HUES48 (cell line): ENCODE measurements around the gene PAXX.

Source experiments
- H3K27ac ChIP-seq: one replicate; pipeline ENCODE4 v1.7.0; 2013; ENCODE audit warnings: low read depth, low read length, inconsistent platforms
- H3K27me3 ChIP-seq: 2 replicates; pipeline ENCODE4 v1.6.1; 2013; ENCODE audit warnings: mild to moderate bottlenecking, low read length; ENCODE audit not compliant: control insufficient read depth, insufficient read depth
- H3K36me3 ChIP-seq: 2 replicates; pipeline ENCODE4 v1.6.1; 2013; ENCODE audit warnings: low read length; ENCODE audit not compliant: control insufficient read depth, insufficient read depth
- H3K4me1 ChIP-seq: 2 replicates; pipeline ENCODE4 v1.6.1; 2013; ENCODE audit warnings: mild to moderate bottlenecking, low read length; ENCODE audit not compliant: control insufficient read depth, insufficient read depth
- H3K4me3 ChIP-seq: 2 replicates; pipeline ENCODE4 v1.5.1; 2013; ENCODE audit warnings: mild to moderate bottlenecking, low read depth, low read length
- H3K9ac ChIP-seq: 2 replicates; pipeline ENCODE4 v1.6.1; 2013; ENCODE audit warnings: mild to moderate bottlenecking, low read depth, low read length, moderate library complexity
- H3K9me3 ChIP-seq: 2 replicates; pipeline ENCODE4 v1.6.1; 2013; ENCODE audit warnings: low read length; ENCODE audit not compliant: control insufficient read depth, insufficient read depth

PAXX gene

GRCh38 chr9:136962163-136962562 lies 30.1 kb upstream of the PAXX start:
- no peaks in the 10 kb centered on the region for H3K9me3 ChIP-seq
- peaks cover 2% of the 10 kb centered on the region; the same call in 1 of the 2 replicates for H3K4me1 ChIP-seq
- H3K4me3 ChIP-seq: no peak overlapping the region
- no peaks in the 10 kb centered on the region for H3K36me3 ChIP-seq
- no peak overlapping the region for H3K27ac ChIP-seq
- no peak overlapping the region for H3K9ac ChIP-seq
- no peaks in the 10 kb centered on the region for H3K27me3 ChIP-seq

GRCh38 chr9:136962701-136963248 lies 29.4 kb upstream of the PAXX start:
- Histone ChIP-seq H3K4me3 (no peak overlapping the region), H3K27me3 (no peaks in the 10 kb centered on the region), H3K9me3 (no peaks in the 10 kb centered on the region), H3K4me1 (peaks cover 2% of the 10 kb centered on the region; the same call in 1 of the 2 replicates), H3K27ac (no peak overlapping the region), H3K36me3 (no peaks in the 10 kb centered on the region), H3K9ac (no peak overlapping the region)

GRCh38 chr9:136963341-136963740 lies 28.9 kb upstream of the PAXX start:
- no peaks in the 10 kb centered on the region for H3K36me3 ChIP-seq
- no peak overlapping the region for H3K27ac ChIP-seq
- no peak overlapping the region for H3K9ac ChIP-seq
- H3K27me3 ChIP-seq: no peaks in the 10 kb centered on the region
- H3K4me1 ChIP-seq: peaks cover 2% of the 10 kb centered on the region; the same call in 1 of the 2 replicates
- no peaks in the 10 kb centered on the region for H3K9me3 ChIP-seq
- H3K4me3 ChIP-seq: no peak overlapping the region

GRCh38 chr9:136963751-136964150 lies 28.5 kb upstream of the PAXX start:
- no peaks in the 10 kb centered on the region for H3K27me3 ChIP-seq
- peaks cover 2% of the 10 kb centered on the region; the same call in 1 of the 2 replicates for H3K4me1 ChIP-seq
- H3K4me3 ChIP-seq: no peak overlapping the region
- no peaks in the 10 kb centered on the region for H3K9me3 ChIP-seq
- H3K9ac ChIP-seq: no peak overlapping the region
- no peaks in the 10 kb centered on the region for H3K36me3 ChIP-seq
- H3K27ac ChIP-seq: no peak overlapping the region

- Histone ChIP-seq H3K9ac (no peak overlapping the region), H3K27me3 (no peaks in the 10 kb centered on the region)
Observed at GRCh38 chr9:136964171-136964689, 28.0 kb upstream of the PAXX start.

GRCh38 chr9:136964833-136965422 lies 27.3 kb upstream of the PAXX start:
- Histone ChIP-seq H3K4me1 (peaks cover 2% of the 10 kb centered on the region; the same call in 1 of the 2 replicates), H3K27me3 (no peaks in the 10 kb centered on the region), H3K9me3 (no peaks in the 10 kb centered on the region), H3K36me3 (no peaks in the 10 kb centered on the region), H3K4me3 (no peak overlapping the region), H3K9ac (no peak overlapping the region), H3K27ac (no peak overlapping the region)

More at GRCh38 chr9:136964171-136964689, 28.0 kb upstream of the PAXX start:
- H3K4me1 ChIP-seq: peaks cover 2% of the 10 kb centered on the region; the same call in 1 of the 2 replicates
- no peak overlapping the region for H3K27ac ChIP-seq
- H3K9me3 ChIP-seq: no peaks in the 10 kb centered on the region
- no peaks in the 10 kb centered on the region for H3K36me3 ChIP-seq
- H3K4me3 ChIP-seq: no peak overlapping the region

GRCh38 chr9:136965771-136966484 lies 26.3 kb upstream of the PAXX start:
- H3K4me1 ChIP-seq: peaks cover 2% of the 10 kb centered on the region; the same call in 1 of the 2 replicates
- no peak overlapping the region for H3K4me3 ChIP-seq
- H3K9me3 ChIP-seq: no peaks in the 10 kb centered on the region
- no peaks in the 10 kb centered on the region for H3K36me3 ChIP-seq
- no peaks in the 10 kb centered on the region for H3K27me3 ChIP-seq
- no peak overlapping the region for H3K27ac ChIP-seq
- H3K9ac ChIP-seq: peak overlapping the region; percentile 24; the same call in 1 of the 2 replicates

GRCh38 chr9:136968333-136969127 lies 23.7 kb upstream of the PAXX start:
- Histone ChIP-seq H3K9ac (no peak overlapping the region), H3K4me1 (peaks cover 2% of the 10 kb centered on the region; the same call in 1 of the 2 replicates), H3K27me3 (no peaks in the 10 kb centered on the region), H3K9me3 (no peaks in the 10 kb centered on the region), H3K36me3 (no peaks in the 10 kb centered on the region), H3K4me3 (no peak overlapping the region), H3K27ac (no peak overlapping the region)

GRCh38 chr9:136969150-136969549 lies 23.1 kb upstream of the PAXX start:
- Histone ChIP-seq H3K36me3 (no peaks in the 10 kb centered on the region), H3K4me1 (peaks cover 2% of the 10 kb centered on the region; the same call in 1 of the 2 replicates), H3K9me3 (no peaks in the 10 kb centered on the region), H3K4me3 (no peak overlapping the region), H3K9ac (no peak overlapping the region), H3K27ac (no peak overlapping the region), H3K27me3 (no peaks in the 10 kb centered on the region)

- Histone ChIP-seq H3K9me3 (no peaks in the 10 kb centered on the region), H3K4me1 (peaks cover 2% of the 10 kb centered on the region; the same call in 1 of the 2 replicates), H3K36me3 (no peaks in the 10 kb centered on the region), H3K9ac (no peak overlapping the region), H3K27me3 (no peaks in the 10 kb centered on the region), H3K4me3 (no peak overlapping the region), H3K27ac (no peak overlapping the region)
Observed at GRCh38 chr9:136969774-136970173, 22.4 kb upstream of the PAXX start.
